Placental pericyte (primary cell): ENCODE measurements around the gene PPWD1. TPM values are rescaled to one million over a fixed set of nuclear protein-coding genes. Genes with fewer than 3 reads are reported as not detected.

Experiments used
- small RNA-seq: library from RNA; depleted of rRNA; stranded (forward); fragments of <200 nt; gene quantifications from one replicate; pipeline ENCODE3, GENCODE V24; 2012; ENCODE audit warnings: low replicate concordance
- total RNA-seq: library from RNA; depleted of rRNA; stranded (reverse); fragments of >200 nt; gene quantifications from 2 replicates; pipeline ENCODE4 v1.2.3, GENCODE V29; 2012

PPWD1 gene
- total RNA-seq, result 29.8 and 38.1 TPM in 2 replicates

DNA sequence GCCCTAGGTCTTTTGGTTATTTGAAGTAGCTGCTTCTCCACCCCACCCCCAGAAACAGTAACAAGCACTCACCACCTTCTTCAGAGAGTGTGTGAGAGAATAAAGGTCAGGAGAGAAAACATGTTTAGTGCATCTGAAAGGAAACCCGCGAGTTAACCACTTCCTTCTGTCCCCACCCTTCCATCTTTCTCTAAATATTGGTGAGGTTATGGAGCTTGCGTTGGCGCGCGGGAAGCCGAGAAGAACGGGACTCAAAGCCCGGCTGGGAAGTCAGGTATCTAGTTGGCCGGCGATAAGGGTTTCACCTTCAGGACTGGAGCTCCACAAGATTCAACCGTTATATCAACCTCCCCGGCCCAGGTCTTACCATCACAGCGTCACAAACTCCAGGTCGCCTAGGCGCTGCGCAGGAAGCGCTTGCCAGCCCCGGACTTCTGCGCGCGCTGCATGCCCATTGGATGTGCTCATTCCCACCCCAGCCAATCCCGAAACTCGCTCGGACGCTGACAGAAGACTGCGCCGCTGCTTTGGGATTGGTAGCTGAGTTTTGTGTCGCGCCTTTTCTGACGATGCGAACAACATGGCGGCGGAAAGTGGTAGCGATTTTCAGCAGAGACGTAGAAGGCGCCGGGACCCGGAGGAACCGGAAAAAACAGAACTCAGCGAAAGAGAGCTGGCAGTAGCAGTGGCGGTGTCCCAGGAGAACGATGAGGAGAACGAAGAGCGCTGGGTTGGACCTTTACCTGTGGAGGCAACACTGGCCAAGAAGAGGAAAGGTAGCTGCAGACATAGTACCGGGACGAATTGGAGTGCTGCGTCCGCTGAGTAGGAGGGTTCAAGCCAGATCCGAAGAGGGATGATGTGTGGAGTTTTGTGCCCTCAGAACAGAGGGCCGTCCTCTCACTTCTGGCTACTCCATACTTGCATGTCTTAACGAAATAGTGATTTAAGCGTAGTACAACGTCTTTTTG, at the start of gene PPWD1, which contains the start of gene CENPK:
Gene PPWD1, plus strand, starts transcription at position 566 of the 971 bp plus-strand sequence. Its CDS starts 15 bp downstream, at position 581.
Gene CENPK, minus strand, starts transcription at position 438 of the 971 bp plus-strand sequence. CDS start 8,261 bp downstream, outside the sequence.

DNA sequence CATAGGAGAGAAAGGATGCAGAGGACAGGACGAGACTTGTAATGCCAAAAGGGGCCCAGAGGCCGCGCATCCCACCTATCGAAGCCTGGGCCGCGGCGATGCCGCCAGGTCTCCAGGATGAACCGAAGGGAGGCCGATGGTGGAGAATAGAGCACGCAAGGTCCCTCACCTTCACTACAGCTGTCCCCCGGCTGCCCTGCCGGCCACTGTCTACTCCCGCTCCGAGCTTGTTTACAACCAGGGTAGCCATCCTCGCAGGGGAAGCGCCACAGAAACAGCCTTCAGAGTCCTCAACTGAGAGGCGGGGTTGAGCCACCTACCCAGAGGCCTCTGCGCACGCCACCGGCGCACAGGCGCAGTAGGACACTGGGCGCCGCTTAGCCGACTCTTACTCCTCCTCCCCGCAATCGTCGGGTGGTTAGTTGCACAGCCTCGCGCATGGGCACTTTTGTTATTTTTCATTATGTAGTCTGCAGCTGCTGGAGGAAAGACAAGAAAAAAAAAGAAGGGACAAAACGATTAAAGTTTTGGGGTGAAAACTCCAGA, 61.0 kb downstream of the PPWD1 start, which contains the start of gene TRIM23:
Gene TRIM23, minus strand, starts transcription at position 309 of the 546 bp plus-strand sequence. Its CDS starts 59 bp downstream, at position 250.

DNA sequence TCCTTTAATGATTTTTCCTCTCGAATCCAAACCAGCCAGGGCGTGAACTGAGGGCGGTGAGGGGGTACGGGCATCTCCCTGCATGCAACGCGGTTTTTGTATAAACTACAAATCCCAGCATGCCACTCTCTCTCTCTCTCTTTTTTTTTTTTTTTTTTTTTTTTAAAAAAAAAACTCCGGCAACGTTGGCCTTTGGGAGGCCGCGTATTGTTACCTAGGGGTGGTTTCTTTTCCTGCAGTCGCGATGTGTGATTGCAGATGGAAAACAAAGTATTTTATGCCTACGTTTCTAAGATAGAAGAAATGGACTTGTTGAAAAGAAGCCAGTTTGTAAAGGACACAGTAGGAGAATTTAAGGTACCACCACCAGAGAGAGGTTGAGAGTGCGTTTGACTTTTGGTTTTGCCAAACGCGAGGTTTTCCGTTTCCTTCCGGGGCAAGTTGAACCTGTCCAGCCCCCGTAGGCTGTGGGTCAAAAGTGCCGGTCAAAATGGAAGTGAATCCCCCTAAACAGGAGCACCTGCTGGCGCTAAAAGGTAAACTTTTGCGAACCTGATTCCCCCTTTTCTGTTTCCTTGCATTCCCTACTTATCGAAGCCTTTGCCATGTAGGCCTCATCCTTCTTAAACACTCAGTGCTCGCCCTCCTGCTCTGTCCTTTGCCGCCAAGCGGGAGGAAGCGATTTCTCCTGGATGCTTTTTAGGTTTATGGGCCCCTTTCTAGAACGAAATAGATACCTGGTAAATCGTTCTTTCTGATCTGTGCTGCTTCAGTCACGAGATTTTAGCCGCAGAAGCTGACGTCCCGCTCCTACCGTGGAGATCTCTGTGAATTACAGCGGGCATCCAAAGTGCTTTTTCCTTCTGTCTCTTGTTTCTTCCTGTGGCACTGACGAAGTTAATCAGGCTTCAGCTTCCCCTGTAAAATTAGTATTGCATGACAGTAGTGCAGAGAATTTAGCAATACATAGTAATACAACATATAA, 61.8 kb downstream of the PPWD1 start, which contains the start of the genes SHLD3 and TRAPPC13:
Gene SHLD3, plus strand, starts transcription at position 457 of the 985 bp plus-strand sequence. CDS start 4,561 bp downstream, outside the sequence.
Gene TRAPPC13, plus strand, starts transcription at position 457 of the 985 bp plus-strand sequence. Its CDS starts 34 bp downstream, at position 491.

Small RNAs within 50 kb of the gene (small RNA-seq; reads per million reads assigned to genes)
- not detected for gene RNU6-540P

Other genes with a start within 250 kb of the PPWD1 start
- 49.2 and 141 TPM in 2 replicates for gene ADAMTS6, start 81.4 kb upstream of the PPWD1 start, total RNA-seq
- gene CENPK, start 128 bp upstream of the PPWD1 start, total RNA-seq, result 2.8 and 49.8 TPM in 2 replicates
- gene TRIM23, start 61.0 kb downstream of the PPWD1 start, total RNA-seq, result 20.4 and 24.5 TPM in 2 replicates
- 3.1 and 6.0 TPM in 2 replicates for gene SHLD3, start 61.7 kb downstream of the PPWD1 start, total RNA-seq
- 25.8 and 26.5 TPM in 2 replicates for gene TRAPPC13, start 61.7 kb downstream of the PPWD1 start, total RNA-seq
- gene SGTB, start 158.8 kb downstream of the PPWD1 start, total RNA-seq, result 18.3 and 20.6 TPM in 2 replicates
- gene NLN, start 158.9 kb downstream of the PPWD1 start, total RNA-seq, result 15.8 and 27.5 TPM in 2 replicates